HepG2 (cell line): ENCODE data around the gene OSBPL5. TPM values are rescaled to one million over a fixed set of nuclear protein-coding genes. Genes with fewer than 3 reads are reported as not detected.
A peak's percentile ranks its signal among the peaks of the same experiment; 100 is the strongest.

ENCODE experiments used
- ARNT2 ChIP-seq: sonication (generic); formaldehyde crosslinking; IDR thresholded peaks from 2 replicates; pipeline ENCODE4 v1.8.0; 2022; ENCODE audit warnings: mild to moderate bottlenecking, low read depth, missing genetic modification reagents, moderate library complexity
- CAMTA2 ChIP-seq: sonication (generic); formaldehyde crosslinking; IDR thresholded peaks from 2 replicates; pipeline ENCODE4 v1.4.0; 2020; ENCODE audit warnings: mild to moderate bottlenecking, missing genetic modification reagents, borderline replicate concordance
- CREB1 ChIP-seq, 2 experiments: fragments of 450-650 bp in 1 of 2; IDR thresholded peaks; 2 replicates each; pipeline ENCODE4 v1.6.1; 2016 to 2017; ENCODE audit warnings: control low read depth in 1 of 2, mild to moderate bottlenecking in 1 of 2, missing compliant biosample characterization in 1 of 2, missing genetic modification characterization in 1 of 2
- ELF1 ChIP-seq: sonication (generic); formaldehyde crosslinking; IDR thresholded peaks from 2 replicates; pipeline ENCODE4 v1.4.0; 2020; ENCODE audit warnings: missing genetic modification reagents
- FOXA1 ChIP-seq, 2 experiments: fragments of 450-650 bp in 1 of 2; sonication (generic) in 1 of 2; formaldehyde crosslinking in 1 of 2; IDR thresholded peaks; 2 replicates each; pipeline versions ENCODE4 v1.4.0 to v1.6.1; 2016 to 2020; ENCODE audit warnings: missing genetic modification reagents in 1 of 2
- FOXO1 ChIP-seq: sonication (generic); formaldehyde crosslinking; IDR thresholded peaks from 2 replicates; pipeline ENCODE4 v1.4.0; 2020; ENCODE audit warnings: missing genetic modification reagents
- IKZF4 ChIP-seq: sonication (generic); formaldehyde crosslinking; IDR thresholded peaks from 2 replicates; pipeline ENCODE4 v1.5.1; 2020; ENCODE audit warnings: borderline replicate concordance, mild to moderate bottlenecking, low read depth, missing genetic modification reagents; ENCODE audit errors: not compliant biosample characterization
- KLF6 ChIP-seq: IDR thresholded peaks from 2 replicates; pipeline ENCODE4 v1.8.0; 2016; ENCODE audit warnings: missing biosample characterization, missing genetic modification reagents
- POLR2AphosphoS5 ChIP-seq: IDR thresholded peaks from 2 replicates; pipeline ENCODE4 v1.6.1; 2012; ENCODE audit warnings: low read depth, low read length
- TBX2 ChIP-seq: sonication (generic); formaldehyde crosslinking; IDR thresholded peaks from 2 replicates; pipeline ENCODE4 v1.5.0; 2020; ENCODE audit warnings: missing genetic modification reagents, mild to moderate bottlenecking, borderline replicate concordance
- ZC3H13 ChIP-seq: sonication (generic); formaldehyde crosslinking; IDR thresholded peaks from 2 replicates; pipeline ENCODE4 v1.8.1; 2023; ENCODE audit warnings: mild to moderate bottlenecking, missing genetic modification reagents, moderate library complexity
- ZFP1 ChIP-seq: IDR thresholded peaks from 2 replicates; pipeline ENCODE4 v1.6.1; 2016
- ZNF17 ChIP-seq: sonication (generic); formaldehyde crosslinking; IDR thresholded peaks from 2 replicates; pipeline ENCODE4 v1.5.0; 2020; ENCODE audit warnings: mild to moderate bottlenecking, missing genetic modification reagents
- ZNF326 ChIP-seq: sonication (generic); formaldehyde crosslinking; IDR thresholded peaks from 2 replicates; pipeline ENCODE4 v1.4.0; 2020; ENCODE audit warnings: missing genetic modification reagents, borderline replicate concordance
- ZNF577 ChIP-seq: sonication (generic); formaldehyde crosslinking; IDR thresholded peaks from 2 replicates; pipeline ENCODE4 v1.4.0; 2020; ENCODE audit warnings: mild to moderate bottlenecking, low read depth, missing genetic modification reagents, borderline replicate concordance
- polyA plus RNA-seq, 8 experiments: library from polyadenylated mRNA; depleted of rRNA in 3 of 8; stranded (reverse) in 7 of 8; unstranded in 1 of 8; fragments of >200 nt; fragmentation: Illumina TruSeq in 4 of 8; extraction: Trizol in 4 of 8; gene quantifications; 2 replicates each; pipeline versions ENCODE4 v1.2.1 to v1.2.3, GENCODE V29; 2011 to 2016; ENCODE audit warnings: low read depth in 4 of 8, missing spikeins in 1 of 8, mixed read lengths in 1 of 8; ENCODE audit not compliant: insufficient read depth in 1 of 8
- total RNA-seq, 5 experiments: library from RNA; depleted of rRNA; stranded (reverse); fragments of >200 nt; fragmentation: Illumina TruSeq; extraction: Trizol; gene quantifications; 2 replicates each; pipeline ENCODE4 v1.2.3, GENCODE V29; 2016; ENCODE audit warnings: low read depth in 1 of 5
- TF ChIP-seq, protein P1 (sequence below): sonication (generic); formaldehyde crosslinking; IDR thresholded peaks from 2 replicates; pipeline ENCODE4 v1.9.0; 2021; ENCODE audit warnings: missing genetic modification reagents, borderline replicate concordance
- TF ChIP-seq, protein P2 (sequence below): sonication (generic); formaldehyde crosslinking; IDR thresholded peaks from 2 replicates; pipeline ENCODE4 v1.4.0; 2020; ENCODE audit warnings: missing genetic modification reagents, borderline replicate concordance
- TF ChIP-seq, protein P3 (sequence below): sonication (generic); formaldehyde crosslinking; IDR thresholded peaks from 2 replicates; pipeline ENCODE4 v1.8.0; 2022; ENCODE audit warnings: missing genetic modification reagents, mild to moderate bottlenecking, moderate library complexity, borderline replicate concordance
- TF ChIP-seq, protein P4 (sequence below): sonication (generic); formaldehyde crosslinking; IDR thresholded peaks from 2 replicates; pipeline ENCODE4 v1.4.0; 2020; ENCODE audit warnings: low read depth, mild to moderate bottlenecking, missing genetic modification reagents

Gene OSBPL5
- total and polyA plus RNA-seq, 2 of the 13 experiments (the other 11 are each of a cell fraction or from before 2014, with no cell fraction given) = not detected

DNA sequence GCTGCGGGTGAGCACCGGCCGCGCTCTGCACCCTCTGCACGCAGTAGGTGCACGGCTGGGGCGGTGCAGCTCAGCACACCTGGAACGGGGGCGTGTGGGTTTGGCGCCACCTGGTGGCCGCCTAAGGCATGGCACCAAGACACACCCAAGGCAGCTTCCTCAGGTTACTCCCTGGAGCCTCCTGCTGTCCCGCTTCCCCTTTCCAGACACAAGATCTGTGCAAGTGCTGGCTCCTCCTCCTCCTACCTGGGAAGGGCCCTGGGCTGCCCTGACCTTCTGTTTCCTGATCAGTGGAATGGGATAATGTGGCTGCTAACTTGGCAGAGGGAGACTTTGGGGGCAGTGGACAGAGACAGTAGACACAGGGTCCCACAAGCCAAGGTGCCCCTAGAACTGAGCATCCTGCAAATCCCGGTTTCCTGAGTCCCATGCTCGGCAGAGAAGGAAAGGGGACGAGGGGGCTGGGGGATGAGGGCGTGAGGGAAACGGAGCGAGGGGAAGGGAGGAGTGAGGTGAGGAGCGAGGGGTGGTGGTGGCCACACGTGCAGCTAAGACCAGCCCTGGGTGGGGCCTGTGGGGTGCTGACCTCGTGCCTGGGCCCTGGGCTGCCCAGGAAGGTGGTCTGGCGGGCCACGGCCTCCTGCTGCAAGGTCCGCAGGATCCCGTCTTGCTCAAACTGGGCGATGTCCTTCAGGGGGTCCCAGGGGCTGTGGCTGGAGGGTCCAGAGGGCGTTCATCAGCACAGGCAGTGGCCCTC, 73.1 kb downstream of the OSBPL5 start (continued):
- TF ChIP-seq, protein P1, sequence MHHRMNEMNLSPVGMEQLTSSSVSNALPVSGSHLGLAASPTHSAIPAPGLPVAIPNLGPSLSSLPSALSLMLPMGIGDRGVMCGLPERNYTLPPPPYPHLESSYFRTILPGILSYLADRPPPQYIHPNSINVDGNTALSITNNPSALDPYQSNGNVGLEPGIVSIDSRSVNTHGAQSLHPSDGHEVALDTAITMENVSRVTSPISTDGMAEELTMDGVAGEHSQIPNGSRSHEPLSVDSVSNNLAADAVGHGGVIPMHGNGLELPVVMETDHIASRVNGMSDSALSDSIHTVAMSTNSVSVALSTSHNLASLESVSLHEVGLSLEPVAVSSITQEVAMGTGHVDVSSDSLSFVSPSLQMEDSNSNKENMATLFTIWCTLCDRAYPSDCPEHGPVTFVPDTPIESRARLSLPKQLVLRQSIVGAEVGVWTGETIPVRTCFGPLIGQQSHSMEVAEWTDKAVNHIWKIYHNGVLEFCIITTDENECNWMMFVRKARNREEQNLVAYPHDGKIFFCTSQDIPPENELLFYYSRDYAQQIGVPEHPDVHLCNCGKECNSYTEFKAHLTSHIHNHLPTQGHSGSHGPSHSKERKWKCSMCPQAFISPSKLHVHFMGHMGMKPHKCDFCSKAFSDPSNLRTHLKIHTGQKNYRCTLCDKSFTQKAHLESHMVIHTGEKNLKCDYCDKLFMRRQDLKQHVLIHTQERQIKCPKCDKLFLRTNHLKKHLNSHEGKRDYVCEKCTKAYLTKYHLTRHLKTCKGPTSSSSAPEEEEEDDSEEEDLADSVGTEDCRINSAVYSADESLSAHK = no peak
- peak; percentile 43; the same call in 1 of the 2 replicates for TF ChIP-seq KLF6 (CRISPR knock-in tag)
- TF ChIP-seq ZNF326 = no peak
- TF ChIP-seq, protein P2, sequence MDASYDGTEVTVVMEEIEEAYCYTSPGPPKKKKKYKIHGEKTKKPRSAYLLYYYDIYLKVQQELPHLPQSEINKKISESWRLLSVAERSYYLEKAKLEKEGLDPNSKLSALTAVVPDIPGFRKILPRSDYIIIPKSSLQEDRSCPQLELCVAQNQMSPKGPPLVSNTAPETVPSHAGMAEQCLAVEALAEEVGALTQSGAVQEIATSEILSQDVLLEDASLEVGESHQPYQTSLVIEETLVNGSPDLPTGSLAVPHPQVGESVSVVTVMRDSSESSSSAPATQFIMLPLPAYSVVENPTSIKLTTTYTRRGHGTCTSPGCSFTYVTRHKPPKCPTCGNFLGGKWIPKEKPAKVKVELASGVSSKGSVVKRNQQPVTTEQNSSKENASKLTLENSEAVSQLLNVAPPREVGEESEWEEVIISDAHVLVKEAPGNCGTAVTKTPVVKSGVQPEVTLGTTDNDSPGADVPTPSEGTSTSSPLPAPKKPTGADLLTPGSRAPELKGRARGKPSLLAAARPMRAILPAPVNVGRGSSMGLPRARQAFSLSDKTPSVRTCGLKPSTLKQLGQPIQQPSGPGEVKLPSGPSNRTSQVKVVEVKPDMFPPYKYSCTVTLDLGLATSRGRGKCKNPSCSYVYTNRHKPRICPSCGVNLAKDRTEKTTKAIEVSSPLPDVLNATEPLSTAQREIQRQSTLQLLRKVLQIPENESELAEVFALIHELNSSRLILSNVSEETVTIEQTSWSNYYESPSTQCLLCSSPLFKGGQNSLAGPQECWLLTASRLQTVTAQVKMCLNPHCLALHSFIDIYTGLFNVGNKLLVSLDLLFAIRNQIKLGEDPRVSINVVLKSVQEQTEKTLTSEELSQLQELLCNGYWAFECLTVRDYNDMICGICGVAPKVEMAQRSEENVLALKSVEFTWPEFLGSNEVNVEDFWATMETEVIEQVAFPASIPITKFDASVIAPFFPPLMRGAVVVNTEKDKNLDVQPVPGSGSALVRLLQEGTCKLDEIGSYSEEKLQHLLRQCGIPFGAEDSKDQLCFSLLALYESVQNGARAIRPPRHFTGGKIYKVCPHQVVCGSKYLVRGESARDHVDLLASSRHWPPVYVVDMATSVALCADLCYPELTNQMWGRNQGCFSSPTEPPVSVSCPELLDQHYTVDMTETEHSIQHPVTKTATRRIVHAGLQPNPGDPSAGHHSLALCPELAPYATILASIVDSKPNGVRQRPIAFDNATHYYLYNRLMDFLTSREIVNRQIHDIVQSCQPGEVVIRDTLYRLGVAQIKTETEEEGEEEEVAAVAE (CRISPR knock-in tag) = no peak
- TF ChIP-seq POLR2AphosphoS5 = no peak
- TF ChIP-seq, protein P3, sequence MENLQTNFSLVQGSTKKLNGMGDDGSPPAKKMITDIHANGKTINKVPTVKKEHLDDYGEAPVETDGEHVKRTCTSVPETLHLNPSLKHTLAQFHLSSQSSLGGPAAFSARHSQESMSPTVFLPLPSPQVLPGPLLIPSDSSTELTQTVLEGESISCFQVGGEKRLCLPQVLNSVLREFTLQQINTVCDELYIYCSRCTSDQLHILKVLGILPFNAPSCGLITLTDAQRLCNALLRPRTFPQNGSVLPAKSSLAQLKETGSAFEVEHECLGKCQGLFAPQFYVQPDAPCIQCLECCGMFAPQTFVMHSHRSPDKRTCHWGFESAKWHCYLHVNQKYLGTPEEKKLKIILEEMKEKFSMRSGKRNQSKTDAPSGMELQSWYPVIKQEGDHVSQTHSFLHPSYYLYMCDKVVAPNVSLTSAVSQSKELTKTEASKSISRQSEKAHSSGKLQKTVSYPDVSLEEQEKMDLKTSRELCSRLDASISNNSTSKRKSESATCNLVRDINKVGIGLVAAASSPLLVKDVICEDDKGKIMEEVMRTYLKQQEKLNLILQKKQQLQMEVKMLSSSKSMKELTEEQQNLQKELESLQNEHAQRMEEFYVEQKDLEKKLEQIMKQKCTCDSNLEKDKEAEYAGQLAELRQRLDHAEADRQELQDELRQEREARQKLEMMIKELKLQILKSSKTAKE = no peak
- no peak for TF ChIP-seq IKZF4 (CRISPR knock-in tag)
- TF ChIP-seq FOXA1 (IDR thresholded peaks at IDR 0.05) = no peak
- no peak; the same call in 1 of the 2 replicates for TF ChIP-seq FOXA1 (CRISPR knock-in tag; IDR thresholded peaks at IDR 0.05)
- no peak for TF ChIP-seq TBX2 (CRISPR knock-in tag)
- 0 out of 2 replicates have a peak, but pooled peaks have one; percentile 45 for TF ChIP-seq FOXO1 (CRISPR knock-in tag)
- TF ChIP-seq CREB1 (IDR thresholded peaks at IDR 0.05) = no peak
- no peak for TF ChIP-seq CREB1 (CRISPR knock-in tag; IDR thresholded peaks at IDR 0.05)
- no peak for TF ChIP-seq ZNF577 (CRISPR knock-in tag)
- no peak for TF ChIP-seq ARNT2 (CRISPR knock-in tag)
- no peak for TF ChIP-seq ZFP1 (CRISPR knock-in tag)
- TF ChIP-seq ELF1 = no peak; the same call in 1 of the 2 replicates
- TF ChIP-seq CAMTA2 (CRISPR knock-in tag) = no peak
- TF ChIP-seq, protein P4, sequence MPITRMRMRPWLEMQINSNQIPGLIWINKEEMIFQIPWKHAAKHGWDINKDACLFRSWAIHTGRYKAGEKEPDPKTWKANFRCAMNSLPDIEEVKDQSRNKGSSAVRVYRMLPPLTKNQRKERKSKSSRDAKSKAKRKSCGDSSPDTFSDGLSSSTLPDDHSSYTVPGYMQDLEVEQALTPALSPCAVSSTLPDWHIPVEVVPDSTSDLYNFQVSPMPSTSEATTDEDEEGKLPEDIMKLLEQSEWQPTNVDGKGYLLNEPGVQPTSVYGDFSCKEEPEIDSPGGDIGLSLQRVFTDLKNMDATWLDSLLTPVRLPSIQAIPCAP = no peak
- no peak for TF ChIP-seq ZNF17 (CRISPR knock-in tag)
- TF ChIP-seq ZC3H13 = no peak
